ENCODE data around the gene DLEC1.

- TF ChIP-seq POLR2A (IDR thresholded peaks at IDR 0.05) (no peak), CTCF (IDR thresholded peaks at IDR 0.05) (no peak)
Observed at GRCh38 chr3:38098376-38098723, 59.3 kb downstream of the DLEC1 start.
